HCT116 (cell line): ENCODE results near the gene KRTAP4-1. TPM values are rescaled to one million over a fixed set of nuclear protein-coding genes. Genes with fewer than 3 reads are reported as not detected.

Experiments used
- ATAC-seq: fragments of 200-7000 bp; cut with Tn5 transposase; 2 replicates; pipeline ENCODE4 v1.9.1; 2020; ENCODE audit warnings: mild to moderate bottlenecking, moderate library complexity
- BruUV-seq: library from RNA; stranded (reverse); fragments of 400-500 nt; replicated peaks from 2 replicates; lab custom pipeline; 2021; lab: Mats Ljungman, UMichigan
- CTCF ChIA-PET: fragments of 300-600 bp; sonication (Branson Sonifier 250); formaldehyde crosslinking; loops from one replicate; lab custom pipeline; 2021; ENCODE audit warnings: antibody characterized with exemption; lab: Charles Lee
- POLR2A ChIA-PET: fragments of 300-600, 350-600 bp; sonication (Branson Sonifier 250); formaldehyde crosslinking; loops from one replicate; lab custom pipeline; 2021; ENCODE audit warnings: antibody characterized with exemption; lab: Charles Lee
- RAD21 ChIA-PET, 2 experiments: fragments of 300-600 bp; sonication (Branson Sonifier 250); formaldehyde crosslinking; loops; one replicate each; lab custom pipeline; 2023; ENCODE audit warnings: low total read pairs in 2 of 2; ENCODE audit not compliant: uncharacterized antibody in 2 of 2, unreplicated experiment in 2 of 2, low non-redundant PET in 1 of 2; lab: Charles Lee
- DNase-seq: peaks from one replicate; pipeline ENCODE4 v3.0.0-alpha.2; 2010; ENCODE audit warnings: low read depth, low spot score
- H2AFZ ChIP-seq: fragments of 200-600 bp; shearing (Covaris generic), sonication (generic); 2 replicates; pipeline ENCODE4 v1.6.1; 2017; ENCODE audit warnings: low read depth, mixed run types, mixed read lengths, antibody characterized with exemption, low read length; ENCODE audit not compliant: poor library complexity, severe bottlenecking
- H3K27ac ChIP-seq: 2 replicates; pipeline ENCODE4 v1.5.1; 2012; ENCODE audit warnings: low read depth, low read length
- H3K27me3 ChIP-seq: fragments of 200-600 bp; sonication (generic); 2 replicates; pipeline ENCODE4 v1.6.1; 2016; ENCODE audit warnings: mixed run types, low read length, mixed read lengths; ENCODE audit not compliant: insufficient read depth
- H3K36me3 ChIP-seq, 2 experiments: fragments of 200-500 bp in 1 of 2; fragments of 200-600 bp in 1 of 2; sonication (Bioruptor generic) in 1 of 2; sonication (generic) in 1 of 2; 2 replicates each; pipeline versions ENCODE4 v1.5.1 to v1.6.1; 2014 to 2016; ENCODE audit warnings: low read length in 2 of 2, inconsistent platforms in 1 of 2, mixed read lengths in 1 of 2, mixed run types in 1 of 2; ENCODE audit not compliant: insufficient read depth in 2 of 2, control insufficient read depth in 1 of 2
- H3K4me1 ChIP-seq, 2 experiments: fragments of 200-600 bp in 1 of 2; sonication (generic) in 1 of 2; 2 replicates each; pipeline versions ENCODE4 v1.5.1 to v1.6.1; 2012 to 2017; ENCODE audit warnings: low read length in 2 of 2, inconsistent platforms in 1 of 2, mild to moderate bottlenecking in 1 of 2, mixed read lengths in 1 of 2, mixed run types in 1 of 2, moderate library complexity in 1 of 2; ENCODE audit not compliant: insufficient read depth in 2 of 2, control insufficient read depth in 1 of 2
- H3K4me2 ChIP-seq: fragments of 200-600 bp; sonication (generic); 2 replicates; pipeline ENCODE4 v1.6.1; 2017; ENCODE audit warnings: mixed run types, low read length, mixed read lengths
- H3K4me3 ChIP-seq, 2 experiments: fragments of 200-600 bp in 1 of 2; sonication (generic) in 1 of 2; replicated peaks in 1 of 2; 2 replicates each; pipeline ENCODE4 v1.5.1; 2011 to 2016; ENCODE audit warnings: low read length in 2 of 2, control low read depth in 1 of 2, low read depth in 1 of 2, mild to moderate bottlenecking in 1 of 2, mixed read lengths in 1 of 2, mixed run types in 1 of 2
- H3K79me2 ChIP-seq: fragments of 200-600 bp; sonication (generic); 2 replicates; pipeline ENCODE4 v1.6.1; 2017; ENCODE audit warnings: mild to moderate bottlenecking, mixed run types, low read length, moderate library complexity, mixed read lengths; ENCODE audit not compliant: insufficient read depth
- H3K9ac ChIP-seq: fragments of 200-600 bp; sonication (generic); 2 replicates; pipeline ENCODE4 v1.6.1; 2016; ENCODE audit warnings: low read length, mixed read lengths
- H3K9me2 ChIP-seq: fragments of 200-600 bp; sonication (generic), shearing (Covaris generic); 2 replicates; pipeline ENCODE4 v1.6.1; 2017; ENCODE audit warnings: mixed run types, mild to moderate bottlenecking, moderate library complexity; ENCODE audit not compliant: insufficient read depth
- H3K9me3 ChIP-seq, 2 experiments: fragments of 200-500 bp in 1 of 2; fragments of 200-600 bp in 1 of 2; sonication (Bioruptor generic) in 1 of 2; sonication (generic) in 1 of 2; 2 replicates each; pipeline ENCODE4 v1.6.1; 2014 to 2017; ENCODE audit warnings: low read length in 2 of 2, mixed read lengths in 2 of 2, inconsistent platforms in 1 of 2, low read depth in 1 of 2, mild to moderate bottlenecking in 1 of 2, mixed run types in 1 of 2, moderate library complexity in 1 of 2; ENCODE audit not compliant: control insufficient read depth in 1 of 2, insufficient read depth in 1 of 2
- H4K20me1 ChIP-seq: fragments of 200-600 bp; sonication (generic), shearing (Covaris generic); 2 replicates; pipeline ENCODE4 v1.6.1; 2017; ENCODE audit warnings: mixed run types, mild to moderate bottlenecking, moderate library complexity; ENCODE audit not compliant: insufficient read depth
- CBX3 ChIP-seq: IDR thresholded peaks from 2 replicates; pipeline ENCODE4 v1.6.1; 2012; ENCODE audit warnings: low read depth
- CEBPB ChIP-seq: IDR thresholded peaks from 2 replicates; pipeline ENCODE4 v1.6.1; 2012; ENCODE audit warnings: low read depth
- CTCF ChIP-seq, 3 experiments: fragments of 200-600 bp in 1 of 3; sonication (generic) in 1 of 3; IDR thresholded peaks in 2 of 3; conservative IDR thresholded peaks in 1 of 3; 2 replicates each; pipeline ENCODE4 v1.5.1; 2012 to 2017; ENCODE audit warnings: low read depth in 2 of 3, low read length in 2 of 3, antibody characterized with exemption in 1 of 3, borderline replicate concordance in 1 of 3, control low read depth in 1 of 3, mild to moderate bottlenecking in 1 of 3, mixed read lengths in 1 of 3, mixed run types in 1 of 3, moderate library complexity in 1 of 3; ENCODE audit not compliant: insufficient read depth in 1 of 3
- EGR1 ChIP-seq: IDR thresholded peaks from 2 replicates; pipeline ENCODE4 v1.6.1; 2012; ENCODE audit warnings: low read depth
- ELF1 ChIP-seq: IDR thresholded peaks from 2 replicates; pipeline ENCODE4 v1.6.1; 2012; ENCODE audit warnings: low read depth, borderline replicate concordance
- EZH2 ChIP-seq: fragments of 200-600 bp; sonication (generic); IDR thresholded peaks from 2 replicates; pipeline ENCODE4 v1.6.1; 2017; ENCODE audit warnings: antibody characterized with exemption, mixed run types
- FOSL1 ChIP-seq: IDR thresholded peaks from 2 replicates; pipeline ENCODE4 v1.6.1; 2012; ENCODE audit warnings: low read depth
- MAX ChIP-seq: IDR thresholded peaks from 2 replicates; pipeline ENCODE4 v1.6.1; 2012
- RAD21 ChIP-seq: IDR thresholded peaks from 2 replicates; pipeline ENCODE4 v1.6.1; 2012; ENCODE audit warnings: low read depth, mild to moderate bottlenecking
- SP1 ChIP-seq: IDR thresholded peaks from 2 replicates; pipeline ENCODE4 v1.6.1; 2012; ENCODE audit warnings: low read depth
- TCF7L2 ChIP-seq: IDR thresholded peaks from 2 replicates; pipeline ENCODE4 v1.7.0; 2011; ENCODE audit warnings: borderline replicate concordance, inconsistent platforms; ENCODE audit not compliant: insufficient read depth, insufficient read length; ENCODE audit errors: extremely low read depth
- ZFX ChIP-seq: fragments of 450-650 bp; IDR thresholded peaks from 2 replicates; pipeline ENCODE4 v1.6.1; 2017
- intact Hi-C: fragments of 100-400 bp; cut with micrococcal nuclease; formaldehyde crosslinking; loops from 2 replicates; pipeline ENCODE4 v1.10.0; 2022
- total RNA-seq: library from RNA; stranded (reverse); gene quantifications from one replicate; pipeline ENCODE4 v1.2.1, GENCODE V29; 2021; ENCODE audit not compliant: unreplicated experiment

KRTAP4-1 gene
- total RNA-seq, 1 experiment from 2014 or later, result not detected

GRCh38 chr17:41176744-41177387 is 7.8 kb downstream of the KRTAP4-1 start (continued):
- TF ChIP-seq EZH2, result no peak
- no peak for TF ChIP-seq FOSL1
- TF ChIP-seq CTCF (IDR thresholded peaks at IDR 0.05 in 2 of 3, conservative IDR thresholded peaks at IDR 0.05 in 1 of 3; ENCODE audit: borderline replicate concordance in 1 of 3, insufficient read depth in 1 of 3, low read depth in 2 of 3, low read length in 2 of 3), result no peak
- TF ChIP-seq TCF7L2, result no peak
- no peak for TF ChIP-seq CEBPB
- TF ChIP-seq CBX3, result no peak
- TF ChIP-seq RAD21, result no peak

- no peak for ATAC-seq
- Histone ChIP-seq H3K36me3 (no peaks in the 10 kb centered on the region), H3K27me3 (no peaks in the 10 kb centered on the region), H3K9ac (no peak overlapping the region), H4K20me1 (no peaks in the 10 kb centered on the region), H3K4me3 (no peak overlapping the region), H3K4me2 (no peak overlapping the region), H3K9me3 (no peaks in the 10 kb centered on the region; a peak in 1 of 4 replicates), H2AFZ (no peak overlapping the region), H3K4me1 (no peaks in the 10 kb centered on the region), H3K27ac (no peak overlapping the region), H3K79me2 (no peaks in the 10 kb centered on the region), H3K9me2 (no peaks in the 10 kb centered on the region)
- ChIA-PET POLR2A (no interaction called here), RAD21 (no interaction called here), CTCF (no interaction called here)
- DNase-seq, result no peak
- no TSS peak for BruUV-seq
- TF ChIP-seq ZFX, result no peak
- no peak for TF ChIP-seq EGR1
- no peak for TF ChIP-seq SP1
- no peak for TF ChIP-seq ELF1
- no peak for TF ChIP-seq MAX
- no peak for TF ChIP-seq FOSL1
- TF ChIP-seq CBX3, result no peak
- intact Hi-C loops, result no loop called here
These were observed 12.8 kb downstream of the KRTAP4-1 start for GRCh38 chr17:41171886-41172285.
